SK-N-MC (cell line): ENCODE measurements around the gene GMDS.

Experiments used
- DNase-seq: peaks from one replicate; pipeline ENCODE4 v3.0.0-alpha.2; 2011; ENCODE audit warnings: low read depth, low spot score
- H3K27ac ChIP-seq: fragments of 200-600 bp; sonication (generic); 2 replicates; pipeline ENCODE4 v1.5.1; 2016; ENCODE audit warnings: mixed run types
- H3K36me3 ChIP-seq: fragments of 200-600 bp; sonication (generic); 2 replicates; pipeline ENCODE4 v1.6.1; 2017; ENCODE audit warnings: antibody characterized with exemption, low read length, mixed read lengths; ENCODE audit not compliant: insufficient read depth
- H3K4me3 ChIP-seq: fragments of 200-600 bp; sonication (generic); 2 replicates; pipeline ENCODE4 v1.5.1; 2016
- H3K9ac ChIP-seq: fragments of 200-600 bp; sonication (generic); 2 replicates; pipeline ENCODE4 v1.8.0; 2017; ENCODE audit warnings: mixed run types, mixed read lengths; ENCODE audit not compliant: insufficient read length
- H3K9me3 ChIP-seq: fragments of 200-600 bp; sonication (generic); 2 replicates; pipeline ENCODE4 v1.6.1; 2017; ENCODE audit warnings: low read depth, mild to moderate bottlenecking, antibody characterized with exemption, low read length, moderate library complexity, mixed read lengths
- EZH2 ChIP-seq: fragments of 200-600 bp; sonication (generic); IDR thresholded peaks from one replicate; pipeline ENCODE4 v1.6.1; 2017; ENCODE audit warnings: antibody characterized with exemption
- FOXP2 ChIP-seq: optimal IDR thresholded peaks from 2 replicates; pipeline ENCODE3; 2011; ENCODE audit warnings: mild to moderate bottlenecking, moderate library complexity; ENCODE audit not compliant: insufficient read depth; ENCODE audit errors: extremely low read length, control extremely low read depth
- POLR2AphosphoS5 ChIP-seq: IDR thresholded peaks from 2 replicates; pipeline ENCODE4 v1.6.1; 2012; ENCODE audit warnings: mild to moderate bottlenecking, low read depth, low read length, borderline replicate concordance

Gene GMDS

GRCh38 chr6:1821513-1822183 is 423.8 kb downstream of the GMDS start:
- DNase-seq = no peak
- H3K27ac ChIP-seq = peak overlapping the region; percentile 96
- peak overlapping the region; percentile 73 for H3K4me3 ChIP-seq
- no peaks in the 10 kb centered on the region for H3K9me3 ChIP-seq
- H3K9ac ChIP-seq = peak overlapping the region; percentile 51
- H3K36me3 ChIP-seq = no peaks in the 10 kb centered on the region
- no peak for TF ChIP-seq POLR2AphosphoS5
- TF ChIP-seq FOXP2 = no peak
- TF ChIP-seq EZH2 = no peak

DNA sequence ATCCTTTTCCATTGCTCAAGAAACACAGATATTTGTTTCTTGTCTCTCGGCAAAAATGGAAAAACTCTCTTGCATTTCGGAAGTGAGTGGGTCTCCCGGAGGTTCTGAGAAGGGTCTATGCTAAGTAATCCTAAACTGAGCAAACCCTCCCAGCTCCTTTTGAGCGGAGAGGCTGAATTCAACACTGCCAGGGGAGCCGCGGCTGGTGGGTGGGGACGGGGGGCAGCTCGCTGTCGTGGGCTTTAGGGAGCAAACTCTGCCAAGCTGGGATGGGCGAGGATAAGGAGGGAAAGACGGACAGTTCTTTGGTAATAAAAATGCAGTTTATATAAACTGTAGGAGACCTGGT is 424.3 kb downstream of the GMDS start:
- no peak for DNase-seq
- Histone ChIP-seq H3K4me3 (peak overlapping the region; percentile 73), H3K27ac (peak overlapping the region; percentile 96), H3K36me3 (no peaks in the 10 kb centered on the region), H3K9ac (peak overlapping the region; percentile 50), H3K9me3 (no peaks in the 10 kb centered on the region)
- TF ChIP-seq EZH2 = no peak
- TF ChIP-seq POLR2AphosphoS5 = no peak
- TF ChIP-seq FOXP2 = no peak

DNA sequence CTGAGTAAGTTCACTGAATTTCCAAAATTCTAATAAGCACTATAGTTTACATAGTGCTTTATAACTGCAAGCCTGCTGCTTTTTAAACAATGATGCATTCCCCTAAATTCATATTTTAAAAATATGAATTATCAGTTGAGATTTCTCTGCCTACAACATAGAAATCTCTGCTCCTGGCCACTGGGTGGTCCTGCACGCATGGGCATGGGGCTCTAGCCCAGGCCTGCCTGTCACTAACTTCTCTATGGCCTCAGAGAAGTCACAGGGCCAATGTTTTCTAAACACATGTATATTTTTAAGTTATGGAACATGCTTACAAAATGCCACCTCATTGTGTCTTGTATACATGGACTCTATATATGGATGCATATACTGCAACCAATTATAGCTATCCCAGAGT is 424.7 kb downstream of the GMDS start:
- Histone ChIP-seq H3K9me3 (no peaks in the 10 kb centered on the region), H3K4me3 (peak overlapping the region; percentile 73), H3K36me3 (no peaks in the 10 kb centered on the region), H3K27ac (peak overlapping the region; percentile 96), H3K9ac (peak overlapping the region; percentile 50)
- no peak for DNase-seq
- no peak for TF ChIP-seq FOXP2
- no peak for TF ChIP-seq POLR2AphosphoS5
- no peak for TF ChIP-seq EZH2

GRCh38 chr6:1820165-1820564 is 425.2 kb downstream of the GMDS start:
- H3K36me3 ChIP-seq = no peaks in the 10 kb centered on the region
- H3K9me3 ChIP-seq = no peaks in the 10 kb centered on the region
- peak overlapping the region; percentile 2 for H3K9ac ChIP-seq
- H3K4me3 ChIP-seq = peak overlapping the region; percentile 73
- H3K27ac ChIP-seq = peak overlapping the region; percentile 96
- DNase-seq = no peak
- TF ChIP-seq FOXP2 (no peak), EZH2 (no peak), POLR2AphosphoS5 (no peak)

DNA sequence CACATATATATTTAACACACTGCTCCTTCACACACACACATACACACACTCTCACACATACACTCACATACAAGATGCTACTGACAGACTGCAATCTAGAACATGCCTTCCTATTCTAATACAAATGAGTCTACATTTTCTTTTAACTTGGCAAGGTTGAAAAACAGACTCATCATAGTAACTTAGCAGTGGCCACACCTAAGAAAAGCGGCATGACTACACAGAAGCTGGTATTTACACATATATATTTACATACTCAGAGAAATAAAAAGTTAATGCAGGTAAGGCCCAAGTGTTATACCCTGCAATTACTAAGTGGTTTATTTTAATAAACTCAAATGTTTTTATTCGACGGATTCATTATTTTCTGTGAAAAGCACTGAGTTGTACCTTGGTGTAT is 426.4 kb downstream of the GMDS start:
- H3K9me3 ChIP-seq = no peaks in the 10 kb centered on the region
- H3K36me3 ChIP-seq = no peaks in the 10 kb centered on the region
- no peak overlapping the region for H3K9ac ChIP-seq
- DNase-seq = no peak
- H3K4me3 ChIP-seq = no peak overlapping the region
- H3K27ac ChIP-seq = peak overlapping the region; percentile 7; the same call in 1 of the 2 replicates
- no peak for TF ChIP-seq EZH2
- no peak for TF ChIP-seq POLR2AphosphoS5
- no peak for TF ChIP-seq FOXP2

GRCh38 chr6:1817033-1817761 is 428.2 kb downstream of the GMDS start:
- Histone ChIP-seq H3K4me3 (no peak overlapping the region), H3K9ac (no peak overlapping the region), H3K9me3 (no peaks in the 10 kb centered on the region), H3K27ac (no peak overlapping the region), H3K36me3 (no peaks in the 10 kb centered on the region)
- TF ChIP-seq FOXP2 (no peak), EZH2 (no peak), POLR2AphosphoS5 (no peak)
- no peak for DNase-seq

DNA sequence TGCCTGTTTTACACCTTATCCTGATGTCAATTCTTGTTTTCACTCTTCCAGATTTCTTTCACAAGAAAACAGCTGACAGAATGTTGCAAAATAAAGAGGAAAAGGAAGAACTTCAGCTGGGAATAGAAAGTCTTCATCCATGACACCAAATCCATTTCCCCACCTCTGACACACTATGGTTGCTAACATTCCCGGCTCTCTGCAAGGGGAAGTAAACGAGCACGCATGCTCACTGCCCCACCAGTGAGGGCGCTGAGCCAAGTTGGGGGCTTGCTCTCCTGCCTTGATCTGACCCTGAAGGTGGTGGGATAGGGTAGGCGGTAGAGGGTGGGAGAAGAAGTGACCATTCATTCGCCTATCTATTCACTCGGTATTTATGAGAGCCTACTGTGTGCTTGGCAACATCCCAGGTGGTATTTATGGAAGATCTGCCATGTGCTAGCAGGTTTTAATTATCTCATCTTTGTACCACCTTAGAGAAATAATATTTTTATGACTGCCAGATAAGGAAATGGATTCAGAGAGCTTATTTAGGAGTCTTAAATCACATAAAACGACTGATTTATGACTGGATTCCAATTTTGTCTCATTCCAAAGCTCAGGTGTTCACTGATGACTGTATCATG is 429.5 kb downstream of the GMDS start:
- DNase-seq = no peak
- Histone ChIP-seq H3K4me3 (no peak overlapping the region), H3K36me3 (no peaks in the 10 kb centered on the region), H3K9me3 (no peaks in the 10 kb centered on the region), H3K27ac (no peak overlapping the region), H3K9ac (no peak overlapping the region)
- no peak for TF ChIP-seq FOXP2
- no peak for TF ChIP-seq POLR2AphosphoS5
- TF ChIP-seq EZH2 = no peak

GRCh38 chr6:1814279-1814678 is 431.1 kb downstream of the GMDS start:
- TF ChIP-seq EZH2 = no peak
- TF ChIP-seq POLR2AphosphoS5 = no peak
- TF ChIP-seq FOXP2 = no peak
- DNase-seq = no peak
- Histone ChIP-seq H3K4me3 (no peak overlapping the region), H3K36me3 (no peaks in the 10 kb centered on the region), H3K9ac (no peak overlapping the region), H3K27ac (no peak overlapping the region), H3K9me3 (no peaks in the 10 kb centered on the region)
